K562 (cell line): ENCODE measurements around the gene TMEM143. TPM values are rescaled to one million over a fixed set of nuclear protein-coding genes. Genes with fewer than 3 reads are reported as not detected.
A peak's percentile ranks its signal among the peaks of the same experiment; 100 is the strongest.

Source experiments
- ATF6 ChIP-seq: sonication (generic); formaldehyde crosslinking; IDR thresholded peaks from 2 replicates; pipeline ENCODE4 v1.4.0; 2020; ENCODE audit warnings: mild to moderate bottlenecking, missing genetic modification reagents
- CHCHD3 ChIP-seq: fragments of 250-450 bp; sonication (Bioruptor Pico); IDR thresholded peaks from 2 replicates; pipeline ENCODE4 v2.1.2; 2022; ENCODE audit warnings: mild to moderate bottlenecking
- DPF2 ChIP-seq: fragments of 450-650 bp; IDR thresholded peaks from 2 replicates; pipeline ENCODE4 v1.6.1; 2016
- IRF2 ChIP-seq: sonication (generic); formaldehyde crosslinking; IDR thresholded peaks from 2 replicates; pipeline ENCODE4 v1.8.1; 2022; ENCODE audit warnings: mild to moderate bottlenecking, missing genetic modification reagents
- KLF16 ChIP-seq: IDR thresholded peaks from 2 replicates; pipeline ENCODE4 v1.6.1; 2016; ENCODE audit warnings: antibody characterized with exemption
- LARP7 ChIP-seq: fragments of 450-650 bp; IDR thresholded peaks from 2 replicates; pipeline ENCODE4 v1.6.1; 2016
- MAFG ChIP-seq: fragments of 450-650 bp; conservative IDR thresholded peaks from 2 replicates; pipeline ENCODE4 v1.6.1; 2016; ENCODE audit warnings: missing genetic modification characterization, missing compliant biosample characterization
- SMARCB1 ChIP-seq: IDR thresholded peaks from 2 replicates; pipeline ENCODE4 v1.6.1; 2011; ENCODE audit warnings: improper control_type of control experiment, low read depth; ENCODE audit not compliant: insufficient read length
- SP2 ChIP-seq: IDR thresholded peaks from 2 replicates; pipeline ENCODE4 v1.6.1; 2011; ENCODE audit warnings: mild to moderate bottlenecking, low read depth, low read length, moderate library complexity; ENCODE audit not compliant: poor library complexity, severe bottlenecking; ENCODE audit errors: extremely low read depth
- TAF1 ChIP-seq: IDR thresholded peaks from 2 replicates; pipeline ENCODE4 v1.6.1; 2011; ENCODE audit warnings: mild to moderate bottlenecking, low read length, moderate library complexity; ENCODE audit not compliant: insufficient read depth, control insufficient read depth, severe bottlenecking; ENCODE audit errors: extremely low read depth
- XRCC4 ChIP-seq: IDR thresholded peaks from one replicate; pipeline ENCODE4 v1.6.1; 2011; ENCODE audit not compliant: insufficient read depth, insufficient read length; ENCODE audit errors: extremely low read depth
- ZFP30 ChIP-seq: fragments of 250-450 bp; sonication (Bioruptor Pico); IDR thresholded peaks from 2 replicates; pipeline ENCODE4 v1.8.0; 2022; ENCODE audit warnings: moderate library complexity, mild to moderate bottlenecking, inconsistent platforms, borderline replicate concordance
- ZNF224 ChIP-seq: sonication (generic); formaldehyde crosslinking; IDR thresholded peaks from 2 replicates; pipeline ENCODE4 v1.8.0; 2022; ENCODE audit warnings: mild to moderate bottlenecking, missing genetic modification reagents
- ZNF24 ChIP-seq: fragments of 450-650 bp; IDR thresholded peaks from 2 replicates; pipeline ENCODE4 v1.6.1; 2016
- ZNF583 ChIP-seq: fragments of 250-450 bp; sonication (Bioruptor Pico); IDR thresholded peaks from 2 replicates; pipeline ENCODE4 v1.4.0; 2020
- polyA plus RNA-seq, 8 experiments: library from polyadenylated mRNA; depleted of rRNA in 4 of 8; stranded (reverse) in 5 of 8; unstranded in 3 of 8; fragments of >200 nt; fragmentation: Nextera tagmentation in 2 of 8; fragmentation: Illumina TruSeq in 1 of 8; extraction: Ambion mirVana in 2 of 8; extraction: Trizol in 1 of 8; gene quantifications; 2 replicates each; pipeline versions ENCODE4 v1.2.1 to v1.2.3, GENCODE V29; 2011 to 2014; ENCODE audit warnings: inconsistent platforms in 1 of 8, missing spikeins in 1 of 8
- total RNA-seq, 7 experiments: library from RNA; depleted of rRNA in 6 of 7; stranded (reverse); fragments of >200 nt in 6 of 7; fragmentation: Illumina TruSeq in 2 of 7; extraction: Trizol in 2 of 7; gene quantifications; 2 replicates each; pipeline versions ENCODE4 v1.2.1 to v1.2.3, GENCODE V29; 2011 to 2021; ENCODE audit warnings: low replicate concordance in 1 of 7
- TF ChIP-seq, protein P1 (sequence below): fragments of 250-450 bp; sonication (Bioruptor Pico); IDR thresholded peaks from 2 replicates; pipeline ENCODE4 v1.4.0; 2020; ENCODE audit warnings: mild to moderate bottlenecking, moderate library complexity, borderline replicate concordance
- TF ChIP-seq, protein P2 (sequence below): IDR thresholded peaks from 3 replicates; pipeline ENCODE4 v1.6.1; 2011; ENCODE audit warnings: borderline replicate concordance, mild to moderate bottlenecking, moderate library complexity; ENCODE audit not compliant: insufficient read length; ENCODE audit errors: extremely low read depth
- TF ChIP-seq, protein P3 (sequence below), 2 experiments: IDR thresholded peaks; 2 replicates each; pipeline ENCODE4 v1.6.1; 2012; ENCODE audit warnings: improper control_type of control experiment in 2 of 2, low read depth in 2 of 2, low read length in 2 of 2, borderline replicate concordance in 1 of 2

The TMEM143 gene
- total and polyA plus RNA-seq, 9 of the 15 experiments (the other 6 are each of a cell fraction or from before 2014, with no cell fraction given): 0.66 to 8.8 (median 4.3) TPM

- TF ChIP-seq, protein P1, sequence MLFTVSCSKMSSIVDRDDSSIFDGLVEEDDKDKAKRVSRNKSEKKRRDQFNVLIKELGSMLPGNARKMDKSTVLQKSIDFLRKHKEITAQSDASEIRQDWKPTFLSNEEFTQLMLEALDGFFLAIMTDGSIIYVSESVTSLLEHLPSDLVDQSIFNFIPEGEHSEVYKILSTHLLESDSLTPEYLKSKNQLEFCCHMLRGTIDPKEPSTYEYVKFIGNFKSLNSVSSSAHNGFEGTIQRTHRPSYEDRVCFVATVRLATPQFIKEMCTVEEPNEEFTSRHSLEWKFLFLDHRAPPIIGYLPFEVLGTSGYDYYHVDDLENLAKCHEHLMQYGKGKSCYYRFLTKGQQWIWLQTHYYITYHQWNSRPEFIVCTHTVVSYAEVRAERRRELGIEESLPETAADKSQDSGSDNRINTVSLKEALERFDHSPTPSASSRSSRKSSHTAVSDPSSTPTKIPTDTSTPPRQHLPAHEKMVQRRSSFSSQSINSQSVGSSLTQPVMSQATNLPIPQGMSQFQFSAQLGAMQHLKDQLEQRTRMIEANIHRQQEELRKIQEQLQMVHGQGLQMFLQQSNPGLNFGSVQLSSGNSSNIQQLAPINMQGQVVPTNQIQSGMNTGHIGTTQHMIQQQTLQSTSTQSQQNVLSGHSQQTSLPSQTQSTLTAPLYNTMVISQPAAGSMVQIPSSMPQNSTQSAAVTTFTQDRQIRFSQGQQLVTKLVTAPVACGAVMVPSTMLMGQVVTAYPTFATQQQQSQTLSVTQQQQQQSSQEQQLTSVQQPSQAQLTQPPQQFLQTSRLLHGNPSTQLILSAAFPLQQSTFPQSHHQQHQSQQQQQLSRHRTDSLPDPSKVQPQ (CRISPR knock-in tag): no peak
- TF ChIP-seq MAFG (tag) (peak; percentile 56; the same call in 1 of the 2 replicates), XRCC4 (no peak), KLF16 (no peak), ZNF583 (CRISPR knock-in tag) (no peak), ZFP30 (CRISPR knock-in tag) (no peak), IRF2 (CRISPR knock-in tag) (no peak), CHCHD3 (CRISPR knock-in tag) (no peak), SP2 (no peak), ZNF24 (peak; percentile 89), DPF2 (0 out of 2 replicates have a peak, but pooled peaks have one; percentile 12), ZNF224 (CRISPR knock-in tag) (no peak), LARP7 (no peak), SMARCB1 (no peak), ATF6 (no peak), TAF1 (no peak)
- TF ChIP-seq, protein P2, sequence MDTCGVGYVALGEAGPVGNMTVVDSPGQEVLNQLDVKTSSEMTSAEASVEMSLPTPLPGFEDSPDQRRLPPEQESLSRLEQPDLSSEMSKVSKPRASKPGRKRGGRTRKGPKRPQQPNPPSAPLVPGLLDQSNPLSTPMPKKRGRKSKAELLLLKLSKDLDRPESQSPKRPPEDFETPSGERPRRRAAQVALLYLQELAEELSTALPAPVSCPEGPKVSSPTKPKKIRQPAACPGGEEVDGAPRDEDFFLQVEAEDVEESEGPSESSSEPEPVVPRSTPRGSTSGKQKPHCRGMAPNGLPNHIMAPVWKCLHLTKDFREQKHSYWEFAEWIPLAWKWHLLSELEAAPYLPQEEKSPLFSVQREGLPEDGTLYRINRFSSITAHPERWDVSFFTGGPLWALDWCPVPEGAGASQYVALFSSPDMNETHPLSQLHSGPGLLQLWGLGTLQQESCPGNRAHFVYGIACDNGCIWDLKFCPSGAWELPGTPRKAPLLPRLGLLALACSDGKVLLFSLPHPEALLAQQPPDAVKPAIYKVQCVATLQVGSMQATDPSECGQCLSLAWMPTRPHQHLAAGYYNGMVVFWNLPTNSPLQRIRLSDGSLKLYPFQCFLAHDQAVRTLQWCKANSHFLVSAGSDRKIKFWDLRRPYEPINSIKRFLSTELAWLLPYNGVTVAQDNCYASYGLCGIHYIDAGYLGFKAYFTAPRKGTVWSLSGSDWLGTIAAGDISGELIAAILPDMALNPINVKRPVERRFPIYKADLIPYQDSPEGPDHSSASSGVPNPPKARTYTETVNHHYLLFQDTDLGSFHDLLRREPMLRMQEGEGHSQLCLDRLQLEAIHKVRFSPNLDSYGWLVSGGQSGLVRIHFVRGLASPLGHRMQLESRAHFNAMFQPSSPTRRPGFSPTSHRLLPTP: no peak
- TF ChIP-seq, protein P3, sequence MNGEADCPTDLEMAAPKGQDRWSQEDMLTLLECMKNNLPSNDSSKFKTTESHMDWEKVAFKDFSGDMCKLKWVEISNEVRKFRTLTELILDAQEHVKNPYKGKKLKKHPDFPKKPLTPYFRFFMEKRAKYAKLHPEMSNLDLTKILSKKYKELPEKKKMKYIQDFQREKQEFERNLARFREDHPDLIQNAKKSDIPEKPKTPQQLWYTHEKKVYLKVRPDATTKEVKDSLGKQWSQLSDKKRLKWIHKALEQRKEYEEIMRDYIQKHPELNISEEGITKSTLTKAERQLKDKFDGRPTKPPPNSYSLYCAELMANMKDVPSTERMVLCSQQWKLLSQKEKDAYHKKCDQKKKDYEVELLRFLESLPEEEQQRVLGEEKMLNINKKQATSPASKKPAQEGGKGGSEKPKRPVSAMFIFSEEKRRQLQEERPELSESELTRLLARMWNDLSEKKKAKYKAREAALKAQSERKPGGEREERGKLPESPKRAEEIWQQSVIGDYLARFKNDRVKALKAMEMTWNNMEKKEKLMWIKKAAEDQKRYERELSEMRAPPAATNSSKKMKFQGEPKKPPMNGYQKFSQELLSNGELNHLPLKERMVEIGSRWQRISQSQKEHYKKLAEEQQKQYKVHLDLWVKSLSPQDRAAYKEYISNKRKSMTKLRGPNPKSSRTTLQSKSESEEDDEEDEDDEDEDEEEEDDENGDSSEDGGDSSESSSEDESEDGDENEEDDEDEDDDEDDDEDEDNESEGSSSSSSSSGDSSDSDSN (IDR thresholded peaks at IDR 0.05; ENCODE audit: borderline replicate concordance in 1 of 2, low read depth in 2 of 2, low read length in 2 of 2): no peak
Measured at GRCh38 chr19:48354332-48354992, 9.3 kb downstream of the TMEM143 start (continued).
